ENCODE results near the gene SLC30A4. TPM values are rescaled to one million over a fixed set of nuclear protein-coding genes. Genes with fewer than 3 reads are reported as not detected.

Gene SLC30A4
- total and polyA plus RNA-seq, 2 of the 8 experiments (the other 6 are each of a cell fraction or from before 2014, with no cell fraction given) = under 0.01 to 0.07 TPM

GRCh38 chr15:45536934-45537333, 14.4 kb upstream of the SLC30A4 start:
- no peaks in the 10 kb centered on the region for H3K27me3 ChIP-seq (replicated peaks in 1 of 4; ENCODE audit: control insufficient read depth in 3 of 4, extremely low read depth in 1 of 4, insufficient read depth in 3 of 4, low read length in 3 of 4)
- H4K91ac ChIP-seq (replicated peaks; ENCODE audit: insufficient read length, low read length) = no peak overlapping the region
- peaks cover 0 to 3% (median 1%) of the 10 kb centered on the region in 4 experiments; a peak in 2 of 7 replicates for H3K4me1 ChIP-seq (replicated peaks in 1 of 4; ENCODE audit: control insufficient read depth in 3 of 4, insufficient read depth in 4 of 4, low read length in 3 of 4)
- no peaks in the 10 kb centered on the region for H4K20me1 ChIP-seq (replicated peaks in 1 of 2; ENCODE audit: control insufficient read depth in 1 of 2, insufficient read depth in 2 of 2, low read length in 2 of 2)
- H2BK120ac ChIP-seq (replicated peaks; ENCODE audit: low read depth, low read length) = no peak overlapping the region
- no peak overlapping the region for H4K5ac ChIP-seq (ENCODE audit: insufficient read length, low read depth, low read length)
- H3K4me2 ChIP-seq (ENCODE audit: insufficient read depth in 1 of 2, low read depth in 2 of 2, low read length in 2 of 2) = no peak overlapping the region
- H3K14ac ChIP-seq (ENCODE audit: insufficient read length) = no peak overlapping the region
- H3K36me3 ChIP-seq (ENCODE audit: control insufficient read depth in 2 of 4, insufficient read depth in 4 of 4, low read length in 3 of 4) = no peaks in the 10 kb centered on the region
- H2AFZ ChIP-seq (ENCODE audit: low read length) = no peak overlapping the region
- H3K23ac ChIP-seq (ENCODE audit: insufficient read length) = no peak overlapping the region
- H2BK15ac ChIP-seq (ENCODE audit: low read length) = no peak overlapping the region
- H3K23me2 ChIP-seq (ENCODE audit: low read depth, low read length) = no peaks in the 10 kb centered on the region
- no peaks in the 10 kb centered on the region for H3K79me2 ChIP-seq (ENCODE audit: control insufficient read depth in 1 of 2, insufficient read depth in 2 of 2, low read length in 2 of 2)
- ChIA-PET POLR2A (ENCODE audit: partially characterized antibody) (no interaction called here), CTCF (ENCODE audit: partially characterized antibody) (interaction anchor here (1.2 to 1.3 kb wide), 3 partner anchors 10 to 80 kb away, joined by 3 to 5 read pairs (median 3); no protein-coding TSS in a partner anchor)
- H2BK12ac ChIP-seq (ENCODE audit: low read depth, low read length) = no peak overlapping the region
- H2BK5ac ChIP-seq (ENCODE audit: low read depth, low read length) = no peak overlapping the region
- WGBS, 2 experiments (ENCODE audit: extremely low coverage in 1 of 2, insufficient coverage in 1 of 2, insufficient read length in 1 of 2, insufficient replicate concordance in 2 of 2, low coverage in 1 of 2, low lambda C conversion rate in 2 of 2, missing lambda C conversion rate in 1 of 2) = 92% methylated on average over 3 of the region's 3 CpGs; no CpG with 5 or more reads in 1 of the 2 experiments
- H3K79me1 ChIP-seq (ENCODE audit: low read depth, low read length) = no peaks in the 10 kb centered on the region
- no peak overlapping the region for H3K56ac ChIP-seq (replicated peaks; ENCODE audit: insufficient read length, low read depth, low read length)
- H3K9me3 ChIP-seq (ENCODE audit: insufficient read depth in 2 of 2, low read depth in 1 of 2, low read length in 1 of 2) = no peaks in the 10 kb centered on the region
- H3K4ac ChIP-seq (replicated peaks; ENCODE audit: insufficient read length, low read depth, low read length) = no peak overlapping the region
- H3K27ac ChIP-seq (ENCODE audit: low read depth, low read length) = no peak overlapping the region
- H3K9ac ChIP-seq (replicated peaks in 1 of 4; ENCODE audit: extremely low read depth in 1 of 4, low read depth in 3 of 4, low read length in 3 of 4) = no peak overlapping the region
- H3K4me3 ChIP-seq (ENCODE audit: extremely low read depth in 1 of 4, insufficient read depth in 2 of 4, low read depth in 3 of 4, low read length in 4 of 4) = no peak overlapping the region
- H4K8ac ChIP-seq (ENCODE audit: extremely low read depth, insufficient read depth, low read length) = no peak overlapping the region
- H2BK20ac ChIP-seq (ENCODE audit: low read length) = no peak overlapping the region
- no peak for DNase-seq (ENCODE audit: low read depth in 1 of 2, low spot score in 2 of 2)
- no peak overlapping the region for H3K18ac ChIP-seq (ENCODE audit: extremely low read depth, low read length)
- FAIRE-seq = no peak
- H2AK5ac ChIP-seq (ENCODE audit: low read depth, low read length) = no peak overlapping the region
- TF ChIP-seq ATF3 (IDR thresholded peaks at IDR 0.05; ENCODE audit: insufficient read depth, low read depth, low read length) (no peak), POLR2AphosphoS5 (IDR thresholded peaks at IDR 0.05; ENCODE audit: low read depth, low read length) (no peak), CREB1 (IDR thresholded peaks at IDR 0.05) (no peak), ASH2L (IDR thresholded peaks at IDR 0.05; ENCODE audit: low read length) (no peak), PHF8 (conservative IDR thresholded peaks at IDR 0.05; ENCODE audit: low read depth, low read length) (no peak), EP300 (IDR thresholded peaks at IDR 0.05; ENCODE audit: borderline replicate concordance in 1 of 2, low read depth in 2 of 2, low read length in 2 of 2) (no peak), CTBP2 (IDR thresholded peaks at IDR 0.05; ENCODE audit: borderline replicate concordance, insufficient read depth, insufficient read length, low read length) (no peak), CHD2 (IDR thresholded peaks at IDR 0.05; ENCODE audit: low read length) (no peak), ZNF274 (IDR thresholded peaks at IDR 0.05; ENCODE audit: borderline replicate concordance, extremely low read depth, low read length) (no peak), CBX5 (IDR thresholded peaks at IDR 0.05; ENCODE audit: low read depth, low read length) (no peak), MAX (IDR thresholded peaks at IDR 0.05) (no peak), TBP (IDR thresholded peaks at IDR 0.05; ENCODE audit: low read depth, low read length) (no peak)

All from H1 (cell line).